C1 segment of cervical spinal cord (tissue), 14 donors: ENCODE results near the gene MORF4L1.
"Not testable (repeated sequence)": the region's sequence is repeated elsewhere in the genome, so short reads cannot be mapped to it uniquely, and the experiment has no call there.

Experiments used
- DNase-seq, 14 donors: peaks; one replicate each; lab custom pipeline; 2025; lab: John Stamatoyannopoulos, UW

Gene MORF4L1

GRCh38 chr15:78925076-78925624 lies 52.5 kb downstream of the MORF4L1 start:
- DNase-seq, result no peak

- no peak for DNase-seq
Observed at GRCh38 chr15:78925956-78926743, 53.5 kb downstream of the MORF4L1 start.

GRCh38 chr15:78927077-78927790 lies 54.5 kb downstream of the MORF4L1 start:
- peak in 1 of 14 donors; percentile 28 for DNase-seq

GRCh38 chr15:78928176-78928575 lies 55.5 kb downstream of the MORF4L1 start:
- DNase-seq, result not testable (repeated sequence)

DNA sequence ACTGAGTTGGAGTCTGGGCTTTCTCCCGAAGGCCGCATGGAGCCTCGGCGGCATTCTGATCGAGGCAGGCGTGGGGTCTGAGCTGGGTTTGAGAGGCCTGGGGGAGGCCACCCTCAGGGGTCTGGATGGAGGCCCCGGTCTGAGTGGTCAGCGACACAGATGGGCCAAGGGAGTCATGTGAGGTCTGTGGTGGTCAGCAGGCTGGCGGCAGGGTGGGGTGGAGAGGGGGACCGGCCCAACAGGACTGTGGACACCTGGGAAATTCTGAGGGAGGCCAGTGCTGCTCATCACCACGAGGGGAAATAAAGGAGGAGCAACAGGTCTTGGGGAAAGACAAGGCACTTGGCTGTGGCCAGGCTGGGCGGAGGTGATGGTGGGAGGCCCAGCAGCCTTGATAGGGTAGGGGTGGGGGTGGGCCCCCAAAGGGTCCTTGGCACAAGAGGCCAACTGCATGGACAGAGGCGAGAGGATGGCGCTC lies 56.0 kb downstream of the MORF4L1 start:
- no peak for DNase-seq

DNA sequence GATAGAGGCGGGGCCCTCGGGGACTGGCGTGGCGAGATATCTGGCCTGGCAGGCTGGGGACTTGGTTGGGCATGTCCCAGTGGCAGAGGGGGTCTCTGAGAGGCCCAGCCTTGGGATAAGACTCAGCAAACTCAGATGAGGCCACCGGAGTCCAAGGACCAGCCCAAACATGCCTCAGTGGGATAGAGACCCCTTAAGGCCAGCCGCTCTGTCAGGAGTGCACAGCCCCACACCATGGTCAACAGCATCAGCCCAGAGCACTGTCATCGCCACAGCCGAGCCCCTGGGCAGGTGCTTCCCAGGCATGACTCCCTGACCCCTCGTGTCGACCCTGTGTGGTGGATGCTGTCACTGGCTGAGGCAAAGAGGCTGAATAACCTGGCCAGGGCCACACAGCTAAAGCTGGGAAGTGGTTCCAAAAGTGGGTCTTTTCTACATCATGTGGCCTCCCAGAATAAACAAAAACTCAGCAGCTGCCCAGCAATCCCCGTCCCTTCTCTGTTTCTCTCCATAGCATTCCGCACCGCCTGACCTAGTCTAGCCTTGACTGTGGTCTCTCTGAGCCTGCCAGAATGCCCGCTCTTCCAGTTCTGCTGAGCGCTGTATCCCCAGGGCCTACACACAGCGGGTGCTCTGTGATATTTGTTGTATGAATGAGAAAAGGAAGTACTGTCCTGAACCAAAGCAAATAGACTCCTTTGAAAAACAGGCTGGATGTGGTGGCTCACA lies 57.0 kb downstream of the MORF4L1 start:
- DNase-seq, result no peak

DNA sequence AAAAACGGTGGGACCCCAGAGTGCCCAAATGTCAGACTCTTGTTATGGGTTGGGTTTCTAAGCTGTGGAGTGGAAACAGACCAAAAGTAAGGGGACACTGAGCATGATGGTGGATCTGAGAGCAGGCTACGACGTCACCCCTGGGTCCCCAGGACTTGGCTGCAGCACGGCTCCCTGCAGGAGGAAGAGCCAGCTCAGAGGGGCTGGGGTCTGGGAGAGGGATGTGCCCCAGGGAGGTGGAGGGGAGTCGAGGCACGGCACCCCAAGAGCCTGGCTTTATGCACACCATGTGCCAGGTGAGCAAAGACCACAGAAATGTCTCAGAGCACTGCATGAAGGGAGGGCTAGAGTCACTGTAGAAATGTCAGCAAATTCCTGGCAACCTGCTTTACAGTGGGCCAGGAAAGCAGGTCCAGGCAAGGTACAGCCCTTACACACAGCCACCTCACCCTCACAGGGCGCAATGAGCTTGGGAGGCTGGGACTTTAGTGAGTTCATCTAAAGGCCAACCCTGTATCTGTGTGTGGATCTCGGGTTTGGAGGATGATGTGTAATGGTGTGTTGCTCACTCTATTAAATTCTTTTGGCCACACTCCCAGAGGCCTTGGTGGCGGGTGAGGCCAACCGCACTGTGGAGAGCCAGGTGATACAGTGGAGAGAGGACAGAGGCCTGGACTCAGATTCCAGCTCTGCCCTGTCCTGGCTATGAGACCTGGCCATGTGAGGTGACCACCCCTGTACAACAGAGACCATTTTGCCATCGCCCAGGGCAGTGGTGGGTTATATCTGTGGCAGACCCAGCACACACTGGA lies 58.1 kb downstream of the MORF4L1 start:
- DNase-seq, result peak in 1 of 14 donors; percentile 29

DNA sequence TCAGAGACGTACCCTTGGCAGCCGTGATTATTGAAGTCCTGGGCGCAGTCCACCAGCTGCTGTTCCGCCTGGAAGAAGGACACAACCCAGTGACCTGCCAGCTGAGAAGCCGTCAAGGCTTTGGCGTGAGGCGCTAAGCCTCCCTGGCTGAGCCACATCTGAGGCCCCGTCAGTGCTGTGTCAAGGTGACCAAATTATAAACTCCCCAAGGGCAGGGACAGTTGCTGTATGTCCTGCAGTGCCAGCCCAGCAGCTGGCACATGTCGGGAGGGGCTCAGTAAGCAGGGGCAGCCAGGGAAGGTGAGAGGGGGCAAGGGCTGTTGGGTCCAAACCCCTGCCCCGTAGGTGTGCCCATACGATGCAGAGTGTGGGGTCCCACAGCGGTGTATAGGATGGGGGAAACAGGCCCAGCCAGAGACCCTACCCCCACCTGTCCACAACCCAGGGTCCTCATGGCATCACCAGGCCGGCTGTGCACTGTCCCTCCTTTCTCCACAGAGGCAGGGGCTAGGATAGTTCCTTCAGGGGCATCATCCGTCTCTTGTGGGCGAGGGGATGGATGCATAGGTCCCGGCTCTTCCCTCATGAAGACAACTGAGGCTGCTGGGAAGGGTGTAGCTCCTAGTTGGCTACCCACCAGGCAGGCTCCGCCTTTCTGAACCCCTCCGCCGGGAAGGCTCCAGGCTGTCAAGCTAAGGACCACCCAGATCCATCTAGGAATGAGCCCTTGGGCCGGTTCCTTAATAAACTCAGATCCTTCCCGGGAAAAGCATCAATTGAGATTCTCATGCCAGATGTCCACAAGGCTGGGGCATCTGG lies 59.0 kb downstream of the MORF4L1 start:
- no peak for DNase-seq

DNA sequence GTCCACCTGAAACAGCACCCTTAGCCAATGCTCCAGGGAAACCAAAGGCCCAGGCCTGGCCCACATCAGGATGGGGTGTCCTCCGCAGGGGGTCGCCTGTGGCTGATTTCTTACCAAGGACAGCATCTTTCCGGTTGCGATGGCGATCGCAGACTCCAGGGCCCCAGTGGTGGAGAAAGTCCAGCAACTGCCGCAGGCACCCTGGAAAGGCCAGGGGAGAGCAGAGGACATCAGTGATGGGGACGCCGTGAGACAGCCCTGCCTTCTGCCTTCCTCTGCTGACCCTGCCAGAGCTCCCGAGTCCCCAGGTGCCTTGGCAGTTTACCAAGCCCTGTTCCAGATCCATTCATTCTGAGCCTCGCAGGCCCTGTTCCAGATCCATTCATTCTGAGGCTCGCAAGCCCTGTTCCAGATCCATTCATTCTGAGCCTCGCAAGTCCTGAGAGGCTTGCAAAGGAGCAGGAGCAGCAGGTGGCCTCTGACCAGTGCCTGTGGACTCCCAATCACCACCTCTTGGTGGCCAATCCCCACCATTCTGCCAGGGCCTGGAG lies 59.6 kb downstream of the MORF4L1 start:
- DNase-seq, result no peak

DNA sequence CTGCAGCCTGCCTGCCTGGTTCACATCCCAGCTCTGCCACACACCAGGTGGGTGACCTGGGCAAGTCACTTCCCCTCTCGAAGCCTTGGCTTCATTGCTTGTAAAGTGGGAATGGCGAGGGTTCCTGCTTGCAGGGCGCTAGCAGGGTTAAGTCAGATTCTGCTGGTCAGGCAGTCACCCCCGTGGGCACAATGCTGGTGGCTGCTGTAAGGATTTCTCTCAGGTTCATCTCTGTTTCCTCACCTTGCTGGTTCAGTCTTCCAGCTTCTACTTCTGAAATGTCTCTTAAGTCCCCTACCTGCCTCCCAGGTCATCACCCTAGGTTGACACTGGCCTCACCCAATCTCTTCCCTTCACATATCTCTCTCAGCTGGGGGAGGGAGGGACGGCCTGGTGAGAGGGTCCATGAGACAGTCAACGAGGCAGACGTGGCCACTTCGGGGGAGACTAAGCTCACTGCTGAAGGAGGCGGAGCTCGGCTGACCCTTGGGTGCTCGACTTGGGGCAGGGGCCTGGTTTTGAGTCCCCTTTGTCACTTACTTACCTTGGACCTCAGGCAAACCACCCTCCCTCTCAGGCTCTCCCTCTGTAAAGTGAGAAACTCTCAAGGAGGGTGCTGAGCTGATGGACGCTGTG lies 60.6 kb downstream of the MORF4L1 start:
- no peak for DNase-seq

DNA sequence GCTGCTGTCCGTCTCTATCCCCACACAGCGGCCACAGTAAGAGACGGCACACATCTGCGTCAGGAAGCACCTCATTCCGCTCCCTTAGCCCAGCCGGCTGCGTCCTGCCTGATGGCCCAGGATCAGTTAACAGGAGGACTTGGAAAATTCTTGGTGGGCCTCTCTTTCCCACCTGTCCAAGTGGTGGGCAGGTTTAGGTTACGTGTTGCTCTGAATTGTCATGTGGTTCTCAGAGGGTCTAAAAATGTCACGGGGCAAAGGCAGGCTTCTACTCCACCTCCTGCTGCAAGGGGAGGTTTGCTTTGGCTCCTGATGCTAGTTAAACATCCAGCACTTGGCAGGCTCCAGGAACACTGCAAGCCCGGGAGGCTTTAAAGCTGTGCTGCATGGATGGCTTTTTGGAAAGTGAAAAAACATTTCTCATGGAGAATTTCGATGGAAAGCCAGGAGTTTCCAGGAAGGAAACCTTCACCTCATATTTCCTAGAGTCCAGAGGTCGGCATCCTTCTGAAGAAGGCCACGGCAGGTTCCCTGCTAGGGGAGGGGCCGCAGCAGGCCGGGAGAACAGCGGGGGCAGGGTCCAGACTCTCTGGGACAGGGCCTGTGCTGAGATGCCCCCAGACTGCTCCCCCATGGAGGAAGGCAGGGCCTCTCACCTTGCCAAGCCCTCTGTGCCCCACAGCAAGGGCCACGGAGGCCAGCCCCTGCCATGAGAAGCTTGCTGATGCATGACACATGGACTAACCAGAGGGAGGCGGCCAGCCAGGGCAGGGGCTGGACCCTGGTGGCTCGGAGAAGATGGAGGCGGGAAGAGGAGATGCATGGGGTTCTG lies 61.3 kb downstream of the MORF4L1 start:
- DNase-seq, result no peak

GRCh38 chr15:78934655-78935023 lies 61.9 kb downstream of the MORF4L1 start:
- DNase-seq, result no peak

GRCh38 chr15:78937132-78937739 lies 64.5 kb downstream of the MORF4L1 start:
- no peak for DNase-seq

DNA sequence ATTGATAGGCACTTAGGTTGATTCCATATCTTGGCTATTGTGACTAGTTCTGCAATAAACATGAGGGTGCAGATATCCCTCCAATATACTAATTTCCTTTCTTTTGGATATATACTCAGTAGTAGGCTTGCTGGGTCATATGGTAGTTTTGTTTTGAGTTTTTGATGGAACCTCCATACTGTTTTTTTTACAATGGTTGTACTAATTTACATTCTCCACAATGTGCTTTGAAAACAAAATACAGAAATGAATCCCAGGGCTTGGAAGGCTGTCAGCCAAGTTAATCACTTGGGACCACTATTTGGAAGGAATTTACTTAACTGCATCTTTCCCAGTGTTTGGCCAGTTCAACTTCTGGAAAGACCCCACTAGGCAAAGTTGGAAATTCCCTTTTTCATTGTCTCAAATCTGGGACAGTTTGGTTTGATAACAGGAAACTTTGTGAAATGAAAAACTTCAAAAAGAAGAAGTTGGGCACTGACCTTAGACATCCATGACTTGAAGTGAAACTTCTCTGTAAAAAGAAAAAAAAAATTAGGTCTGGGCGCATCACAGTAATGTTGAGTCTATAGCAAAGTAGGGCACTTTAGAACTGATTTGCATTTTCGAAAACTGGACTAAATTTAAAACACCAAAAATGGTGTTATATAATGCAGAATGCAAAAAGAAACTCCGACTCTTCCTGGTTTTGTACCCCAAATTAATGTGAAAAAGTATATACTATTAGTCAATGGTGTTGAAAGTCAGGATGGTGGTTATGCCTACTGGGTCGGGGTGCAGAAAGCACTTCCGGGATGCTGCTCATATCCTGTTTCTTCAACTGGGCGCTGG lies 66.2 kb downstream of the MORF4L1 start:
- no peak for DNase-seq

DNA sequence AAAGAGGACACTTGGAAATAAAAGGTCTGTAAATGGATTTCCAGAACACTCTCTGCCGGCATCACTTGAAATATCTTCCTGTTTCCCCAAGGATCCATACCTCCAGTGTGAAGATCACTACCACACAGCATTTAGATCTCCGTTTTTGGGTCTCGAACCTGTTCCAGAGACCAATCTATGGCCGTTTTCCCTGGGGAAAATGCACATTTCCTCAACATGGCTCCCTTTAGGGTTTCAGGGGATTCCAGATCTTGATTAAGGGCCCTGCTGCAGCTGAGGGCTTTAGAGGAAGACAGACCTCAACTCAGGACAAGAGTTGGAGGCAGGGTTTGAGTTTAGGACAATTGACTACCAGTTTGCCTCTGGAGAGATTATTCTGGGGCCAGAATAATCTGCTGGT lies 70.1 kb downstream of the MORF4L1 start:
- no peak for DNase-seq

GRCh38 chr15:78943692-78944091 lies 71.0 kb downstream of the MORF4L1 start:
- DNase-seq, result no peak

- DNase-seq, result peak in 1 of 14 donors; percentile 30
Observed at GRCh38 chr15:78944202-78944625, 71.5 kb downstream of the MORF4L1 start.
